Left forelimb (tissue), 1 donor: ENCODE data around the gene RNF152.

ENCODE experiments used
- DNase-seq: peaks from one replicate; pipeline ENCODE4 v3.0.0-alpha.2; 2018; ENCODE audit warnings: low spot score

The RNF152 gene

GRCh38 chr18:61892683-61893308 is at the start of gene RNF152:
TSS of gene RNF152 (minus strand) at chr18:61893007. CDS start at chr18:61816463, 76,544 bp downstream.
- peak; percentile 69 for DNase-seq

- DNase-seq: no peak
Observed at GRCh38 chr18:61941948-61942471, 49.2 kb upstream of the RNF152 start.

GRCh38 chr18:61939046-61939674 is 46.4 kb upstream of the RNF152 start:
- no peak for DNase-seq

- DNase-seq: no peak
Observed at GRCh38 chr18:61935362-61935761, 42.6 kb upstream of the RNF152 start.

- DNase-seq: no peak
Observed at GRCh38 chr18:61931654-61932379, 39.0 kb upstream of the RNF152 start.

GRCh38 chr18:61929881-61930640 is 37.3 kb upstream of the RNF152 start:
- no peak for DNase-seq

GRCh38 chr18:61926532-61926931 is 33.7 kb upstream of the RNF152 start:
- no peak for DNase-seq

- no peak for DNase-seq
Observed at GRCh38 chr18:61924550-61924949, 31.7 kb upstream of the RNF152 start.

- no peak for DNase-seq
Observed at GRCh38 chr18:61922435-61922834, 29.6 kb upstream of the RNF152 start.

- DNase-seq: no peak
Observed at GRCh38 chr18:61921621-61922235, 28.9 kb upstream of the RNF152 start.

- no peak for DNase-seq
Observed at GRCh38 chr18:61917818-61918217, 25.0 kb upstream of the RNF152 start.

GRCh38 chr18:61912476-61912875 is 19.7 kb upstream of the RNF152 start:
- no peak for DNase-seq

- DNase-seq: no peak
Observed at GRCh38 chr18:61910101-61910500, 17.3 kb upstream of the RNF152 start.

- DNase-seq: no peak
Observed at GRCh38 chr18:61908661-61909060, 15.9 kb upstream of the RNF152 start.

GRCh38 chr18:61901323-61901986 is 8.6 kb upstream of the RNF152 start:
- DNase-seq: no peak

- DNase-seq: no peak
Observed at GRCh38 chr18:61900504-61901281, 7.9 kb upstream of the RNF152 start.

- DNase-seq: no peak
Observed at GRCh38 chr18:61898640-61899101, 5.9 kb upstream of the RNF152 start.

- no peak for DNase-seq
Observed at GRCh38 chr18:61896757-61897156, 4.0 kb upstream of the RNF152 start.

GRCh38 chr18:61896118-61896517 is 3.3 kb upstream of the RNF152 start:
- no peak for DNase-seq
